Astrocyte (in vitro differentiated cells and primary cell): ENCODE data around the gene FUT8. TPM values are rescaled to one million over a fixed set of nuclear protein-coding genes. Genes with fewer than 3 reads are reported as not detected.

Experiments
- DNase-seq: peaks from one replicate; pipeline ENCODE4 v3.0.0-alpha.2; 2010; ENCODE audit warnings: low read depth
- FAIRE-seq: peaks from 2 replicates; lab custom pipeline; 2011; peaks lifted over from hg19 to GRCh38; lab: Jason Lieb, UNC
- H2AFZ ChIP-seq: 2 replicates; pipeline ENCODE4 v1.6.0; 2012; ENCODE audit warnings: low read depth, low read length, inconsistent platforms
- H3K27ac ChIP-seq: 2 replicates; pipeline ENCODE4 v1.5.1; 2011; ENCODE audit warnings: low read depth, low read length, inconsistent platforms
- H3K27me3 ChIP-seq: 2 replicates; pipeline ENCODE4 v1.6.0; 2011; ENCODE audit warnings: low read length, inconsistent platforms; ENCODE audit not compliant: insufficient read depth
- H3K36me3 ChIP-seq: 2 replicates; pipeline ENCODE4 v1.5.1; 2011; ENCODE audit warnings: low read length, inconsistent platforms; ENCODE audit not compliant: insufficient read depth
- H3K4me1 ChIP-seq: 2 replicates; pipeline ENCODE4 v1.5.1; 2011; ENCODE audit warnings: low read length, inconsistent platforms; ENCODE audit not compliant: insufficient read depth
- H3K4me2 ChIP-seq: 2 replicates; pipeline ENCODE4 v1.6.0; 2012; ENCODE audit warnings: low read length, inconsistent platforms
- H3K4me3 ChIP-seq: 2 replicates; pipeline ENCODE4 v1.5.1; 2011; ENCODE audit warnings: low read depth, mild to moderate bottlenecking, low read length, inconsistent platforms; ENCODE audit not compliant: insufficient read depth
- H3K79me2 ChIP-seq: 2 replicates; pipeline ENCODE4 v1.6.0; 2012; ENCODE audit warnings: mild to moderate bottlenecking, low read length, inconsistent platforms; ENCODE audit not compliant: insufficient read depth
- H3K9ac ChIP-seq: 2 replicates; pipeline ENCODE4 v1.6.0; 2012; ENCODE audit warnings: mild to moderate bottlenecking, low read length, inconsistent platforms
- H3K9me3 ChIP-seq: 2 replicates; pipeline ENCODE4 v1.5.1; 2012; ENCODE audit warnings: low read depth, mild to moderate bottlenecking, low read length, inconsistent platforms; ENCODE audit not compliant: insufficient read depth
- H4K20me1 ChIP-seq: 2 replicates; pipeline ENCODE4 v1.6.0; 2012; ENCODE audit warnings: low read length, inconsistent platforms; ENCODE audit not compliant: insufficient read depth
- H3K27ac Mint-ChIP-seq: one replicate; pipeline ENCODE4 v1.8.0; 2021; ENCODE audit warnings: mild to moderate bottlenecking, mixed read lengths; ENCODE audit not compliant: unreplicated experiment
- H3K27me3 Mint-ChIP-seq: one replicate; pipeline ENCODE4 v1.8.0; 2021; ENCODE audit warnings: low read depth, mixed read lengths; ENCODE audit not compliant: unreplicated experiment
- H3K36me3 Mint-ChIP-seq: one replicate; pipeline ENCODE4 v1.8.0; 2021; ENCODE audit warnings: low read depth, mixed read lengths; ENCODE audit not compliant: unreplicated experiment
- H3K4me1 Mint-ChIP-seq: one replicate; pipeline ENCODE4 v1.8.0; 2021; ENCODE audit warnings: low read depth, mixed read lengths; ENCODE audit not compliant: unreplicated experiment
- H3K4me3 Mint-ChIP-seq: one replicate; pipeline ENCODE4 v1.8.0; 2021; ENCODE audit warnings: mild to moderate bottlenecking, moderate library complexity, mixed read lengths; ENCODE audit not compliant: unreplicated experiment
- H3K9me3 Mint-ChIP-seq: one replicate; pipeline ENCODE4 v1.8.0; 2021; ENCODE audit warnings: mild to moderate bottlenecking, mixed read lengths; ENCODE audit not compliant: unreplicated experiment
- EZH2 ChIP-seq: IDR thresholded peaks from 2 replicates; pipeline ENCODE4 v1.6.1; 2012; ENCODE audit warnings: mild to moderate bottlenecking, low read length, inconsistent platforms; ENCODE audit not compliant: insufficient read depth
- total RNA-seq: library from RNA; stranded (reverse); gene quantifications from 2 replicates; pipeline ENCODE4 v1.2.1, GENCODE V29; 2021
- TF ChIP-seq, protein P1 (sequence below): IDR thresholded peaks from 2 replicates; pipeline ENCODE4 v1.5.1; 2011; ENCODE audit warnings: low read depth, mild to moderate bottlenecking, inconsistent platforms, low read length, moderate library complexity; ENCODE audit not compliant: insufficient read depth

FUT8 gene
- total RNA-seq, 1 donor from 2014 or later: 52.7 TPM

DNA sequence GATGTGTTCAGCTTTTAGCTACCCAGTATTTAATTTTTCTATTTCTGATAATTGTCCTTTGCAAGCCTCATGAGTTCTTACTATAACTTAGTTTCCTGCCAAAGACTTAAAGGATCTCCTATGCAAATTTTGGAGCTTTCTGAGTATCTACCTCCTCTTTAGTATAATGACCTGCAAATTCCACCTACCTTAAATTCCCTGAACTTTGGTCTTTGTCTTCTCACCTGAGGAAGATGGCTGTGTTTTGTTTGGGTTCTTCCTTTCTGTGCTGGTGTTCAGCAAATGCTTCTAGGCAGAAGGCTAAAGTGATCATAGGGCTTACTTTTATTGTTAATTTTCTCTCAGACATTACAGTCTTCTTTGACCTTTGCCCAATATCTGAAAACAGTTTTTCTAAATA lies 142.8 kb downstream of the FUT8 start:
- no peaks in the 10 kb centered on the region for H3K4me1 ChIP-seq
- no peak for FAIRE-seq
- H3K9ac ChIP-seq: no peak overlapping the region
- no peak overlapping the region for H3K4me3 ChIP-seq
- H3K79me2 ChIP-seq: peaks cover 85% of the 10 kb centered on the region
- H3K27ac ChIP-seq: no peak overlapping the region
- TF ChIP-seq EZH2: no peak
- TF ChIP-seq, protein P1, sequence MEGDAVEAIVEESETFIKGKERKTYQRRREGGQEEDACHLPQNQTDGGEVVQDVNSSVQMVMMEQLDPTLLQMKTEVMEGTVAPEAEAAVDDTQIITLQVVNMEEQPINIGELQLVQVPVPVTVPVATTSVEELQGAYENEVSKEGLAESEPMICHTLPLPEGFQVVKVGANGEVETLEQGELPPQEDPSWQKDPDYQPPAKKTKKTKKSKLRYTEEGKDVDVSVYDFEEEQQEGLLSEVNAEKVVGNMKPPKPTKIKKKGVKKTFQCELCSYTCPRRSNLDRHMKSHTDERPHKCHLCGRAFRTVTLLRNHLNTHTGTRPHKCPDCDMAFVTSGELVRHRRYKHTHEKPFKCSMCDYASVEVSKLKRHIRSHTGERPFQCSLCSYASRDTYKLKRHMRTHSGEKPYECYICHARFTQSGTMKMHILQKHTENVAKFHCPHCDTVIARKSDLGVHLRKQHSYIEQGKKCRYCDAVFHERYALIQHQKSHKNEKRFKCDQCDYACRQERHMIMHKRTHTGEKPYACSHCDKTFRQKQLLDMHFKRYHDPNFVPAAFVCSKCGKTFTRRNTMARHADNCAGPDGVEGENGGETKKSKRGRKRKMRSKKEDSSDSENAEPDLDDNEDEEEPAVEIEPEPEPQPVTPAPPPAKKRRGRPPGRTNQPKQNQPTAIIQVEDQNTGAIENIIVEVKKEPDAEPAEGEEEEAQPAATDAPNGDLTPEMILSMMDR: no peak
- H3K36me3 Mint-ChIP-seq: no peaks in the 10 kb centered on the region
- peaks cover 19% of the 10 kb centered on the region for H4K20me1 ChIP-seq
- no peaks in the 10 kb centered on the region for H3K9me3 ChIP-seq
- no peaks in the 10 kb centered on the region for H3K9me3 Mint-ChIP-seq
- H3K27me3 ChIP-seq: no peaks in the 10 kb centered on the region
- H2AFZ ChIP-seq: no peak overlapping the region
- no peaks in the 10 kb centered on the region for H3K36me3 ChIP-seq
- H3K4me2 ChIP-seq: no peak overlapping the region
- H3K4me3 Mint-ChIP-seq: no peak overlapping the region
- H3K4me1 Mint-ChIP-seq: no peaks in the 10 kb centered on the region
- H3K27me3 Mint-ChIP-seq: no peaks in the 10 kb centered on the region
- H3K27ac Mint-ChIP-seq: no peak overlapping the region
- DNase-seq: no peak

DNA sequence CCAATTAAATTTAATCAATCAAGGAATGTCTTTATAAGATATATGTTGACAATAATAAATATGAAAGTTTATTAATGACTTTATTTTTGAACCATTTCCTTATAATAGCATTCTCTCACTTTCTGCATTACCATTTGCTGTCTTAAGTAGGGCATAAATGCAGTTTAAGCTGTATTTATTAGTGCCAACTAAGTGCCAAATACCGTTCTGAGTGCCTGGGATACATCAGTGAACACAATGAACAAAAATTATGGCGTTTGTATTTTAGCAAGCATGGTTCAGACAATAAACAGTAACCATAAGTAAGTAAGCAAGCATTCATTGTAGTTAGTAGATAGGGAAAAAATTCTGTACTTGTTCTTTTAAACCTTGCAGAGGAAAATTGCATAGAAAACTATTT lies 145.8 kb downstream of the FUT8 start:
- H3K27me3 Mint-ChIP-seq: no peaks in the 10 kb centered on the region
- Histone ChIP-seq H3K79me2 (peaks cover 71% of the 10 kb centered on the region), H4K20me1 (peaks cover 19% of the 10 kb centered on the region), H2AFZ (no peak overlapping the region), H3K27me3 (no peaks in the 10 kb centered on the region), H3K4me2 (no peak overlapping the region), H3K36me3 (peaks cover 6% of the 10 kb centered on the region), H3K9ac (no peak overlapping the region), H3K4me1 (no peaks in the 10 kb centered on the region), H3K4me3 (no peak overlapping the region), H3K27ac (no peak overlapping the region), H3K9me3 (no peaks in the 10 kb centered on the region)
- FAIRE-seq: no peak
- TF ChIP-seq, protein P1: no peak
- no peak for TF ChIP-seq EZH2
- DNase-seq: no peak
- H3K9me3 Mint-ChIP-seq: no peaks in the 10 kb centered on the region
- H3K36me3 Mint-ChIP-seq: peaks cover 4% of the 10 kb centered on the region
- H3K27ac Mint-ChIP-seq: no peak overlapping the region
- H3K4me3 Mint-ChIP-seq: no peak overlapping the region
- H3K4me1 Mint-ChIP-seq: peaks cover 2% of the 10 kb centered on the region

DNA sequence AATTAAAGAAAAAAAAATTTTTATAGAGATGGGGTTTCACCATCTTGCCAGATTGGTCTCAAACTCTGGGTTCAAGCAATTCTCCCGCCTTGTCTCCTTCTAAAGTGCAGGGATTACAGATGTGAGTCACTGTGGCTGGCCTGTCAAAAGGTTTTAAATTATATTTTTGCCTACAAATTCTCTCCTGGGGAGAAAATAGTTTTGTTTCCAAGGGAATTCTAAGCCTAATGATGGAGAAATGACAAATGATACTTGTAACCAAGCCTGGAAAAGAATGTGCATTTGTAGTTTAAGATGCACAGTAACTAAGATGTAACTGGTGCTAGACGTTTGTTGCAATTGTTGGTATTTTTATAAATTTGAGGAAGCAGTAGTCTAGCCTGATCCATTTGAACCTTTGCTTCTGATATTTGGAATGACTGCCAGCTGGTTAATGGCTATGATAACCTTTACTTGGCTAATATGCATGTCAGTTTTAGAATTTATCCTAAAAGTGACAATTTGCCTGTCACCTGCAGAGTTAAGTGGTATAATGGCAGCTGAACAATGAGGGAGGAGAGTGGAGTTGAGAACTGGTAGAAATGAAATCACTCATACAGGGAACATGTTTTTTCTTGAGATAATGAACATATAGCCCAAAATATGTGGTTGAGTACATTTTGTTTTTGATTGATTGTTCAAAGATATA lies 148.0 kb downstream of the FUT8 start:
- FAIRE-seq (peak; percentile 39), DNase-seq (peak; percentile 77)
- Histone ChIP-seq H3K27me3 (no peaks in the 10 kb centered on the region), H3K79me2 (peaks cover 59% of the 10 kb centered on the region), H3K9me3 (no peaks in the 10 kb centered on the region), H3K4me3 (no peak overlapping the region), H3K27ac (no peak overlapping the region), H3K36me3 (peaks cover 6% of the 10 kb centered on the region), H3K4me1 (no peaks in the 10 kb centered on the region), H3K9ac (no peak overlapping the region), H4K20me1 (peaks cover 14% of the 10 kb centered on the region), H2AFZ (no peak overlapping the region), H3K4me2 (no peak overlapping the region)
- TF ChIP-seq EZH2: no peak
- TF ChIP-seq, protein P1: no peak
- no peak overlapping the region for H3K27ac Mint-ChIP-seq
- no peaks in the 10 kb centered on the region for H3K9me3 Mint-ChIP-seq
- peaks cover 2% of the 10 kb centered on the region for H3K4me1 Mint-ChIP-seq
- no peak overlapping the region for H3K4me3 Mint-ChIP-seq
- H3K36me3 Mint-ChIP-seq: peaks cover 4% of the 10 kb centered on the region
- H3K27me3 Mint-ChIP-seq: no peaks in the 10 kb centered on the region
